Breast epithelium (tissue), 4 donors: ENCODE data around the gene CYP24A1. TPM values are rescaled to one million over a fixed set of nuclear protein-coding genes. Genes with fewer than 3 reads are reported as not detected.

ENCODE experiments used
- DNase-seq, 2 donors: peaks; one replicate each; pipeline ENCODE4 v3.0.0-alpha.2; 2019; ENCODE audit warnings: low spot score in 2 of 2
- H3K27ac ChIP-seq, 2 donors: fragments of 200-600 bp; sonication (generic) in 1 of 2; one replicate each; pipeline ENCODE4 v1.5.1; 2016 to 2019; ENCODE audit warnings: mild to moderate bottlenecking in 1 of 2
- H3K27me3 ChIP-seq, 2 donors: fragments of 200-600 bp; sonication (generic) in 1 of 2; one replicate each; pipeline versions ENCODE4 v1.5.1 to v1.6.0; 2017 to 2019; ENCODE audit warnings: control low read depth in 1 of 2, mild to moderate bottlenecking in 1 of 2
- H3K36me3 ChIP-seq: fragments of 200-600 bp; one replicate; pipeline ENCODE4 v1.5.1; 2019
- H3K4me1 ChIP-seq, 2 donors: fragments of 200-600 bp; sonication (generic); one replicate each; pipeline ENCODE4 v1.5.1; 2016 to 2019; ENCODE audit warnings: control low read depth in 1 of 2
- H3K4me3 ChIP-seq, 3 donors: fragments of 200-600 bp; sonication (generic); 1 replicate in 2 of 3; 2 replicates in 1 of 3; pipeline ENCODE4 v1.5.1; 2016 to 2019; ENCODE audit warnings: mild to moderate bottlenecking in 3 of 3, moderate library complexity in 2 of 3
- H3K9me3 ChIP-seq, 2 donors: fragments of 200-600 bp; sonication (generic) in 1 of 2; one replicate each; pipeline ENCODE4 v1.5.1; 2016 to 2019; ENCODE audit warnings: control low read depth in 1 of 2
- CTCF ChIP-seq, 3 donors: fragments of 450-650 bp; IDR thresholded peaks; one replicate each; pipeline ENCODE4 v1.5.1; 2016 to 2017; ENCODE audit warnings: antibody characterized with exemption in 3 of 3, mild to moderate bottlenecking in 3 of 3, moderate library complexity in 3 of 3
- POLR2A ChIP-seq: fragments of 450-650 bp; IDR thresholded peaks from one replicate; pipeline ENCODE4 v1.6.1; 2016; ENCODE audit warnings: antibody characterized with exemption, mild to moderate bottlenecking, moderate library complexity
- POLR2AphosphoS5 ChIP-seq, 3 donors: sonication (generic); formaldehyde crosslinking; IDR thresholded peaks; one replicate each; pipeline ENCODE4 v1.6.1; 2017; ENCODE audit warnings: antibody characterized with exemption in 3 of 3
- intact Hi-C: fragments of 100-400 bp; cut with DNase I; formaldehyde crosslinking; loops from one replicate; pipeline ENCODE4 v1.15.1; 2023; ENCODE audit warnings: low total_unique reads
- total RNA-seq, 3 donors: library from RNA; depleted of rRNA; stranded (reverse); fragments of >200 nt; gene quantifications; one replicate each; pipeline ENCODE4 v1.1.0, GENCODE V29; 2016

The CYP24A1 gene
- total RNA-seq, 3 donors from 2014 or later: 2.0 to 6.4 TPM; not detected in 1

GRCh38 chr20:54152227-54153040 is 21.4 kb downstream of the CYP24A1 start:
- TF ChIP-seq POLR2A (no peak), CTCF (IDR thresholded peaks at IDR 0.05) (no peak), POLR2AphosphoS5 (IDR thresholded peaks at IDR 0.05) (no peak)
- Histone ChIP-seq H3K4me1 (no peaks in the 10 kb centered on the region), H3K36me3 (no peaks in the 10 kb centered on the region), H3K9me3 (no peaks in the 10 kb centered on the region), H3K27me3 (no peaks in the 10 kb centered on the region), H3K27ac (peak overlapping the region; percentile 55 to 60), H3K4me3 (peak overlapping the region in 2 of 3 donors; percentile 1 to 53)
- peak in 1 of 2 donors; percentile 19 for DNase-seq
- intact Hi-C loops: no loop called here

GRCh38 chr20:54151511-54152226 is 22.1 kb downstream of the CYP24A1 start:
- intact Hi-C loops: no loop called here

GRCh38 chr20:54151075-54151439 is 22.7 kb downstream of the CYP24A1 start:
- Histone ChIP-seq H3K4me1 (no peaks in the 10 kb centered on the region), H3K27me3 (no peaks in the 10 kb centered on the region), H3K9me3 (no peaks in the 10 kb centered on the region), H3K4me3 (no peak overlapping the region), H3K27ac (no peak overlapping the region), H3K36me3 (no peaks in the 10 kb centered on the region)
- no peak for TF ChIP-seq POLR2AphosphoS5 (IDR thresholded peaks at IDR 0.05)
- no peak for TF ChIP-seq POLR2A
- no peak for TF ChIP-seq CTCF (IDR thresholded peaks at IDR 0.05)
- intact Hi-C loops: no loop called here
- no peak for DNase-seq

More at GRCh38 chr20:54151511-54152226, 22.1 kb downstream of the CYP24A1 start:
- no peaks in the 10 kb centered on the region for H3K27me3 ChIP-seq
- H3K4me3 ChIP-seq: no peak overlapping the region
- H3K36me3 ChIP-seq: no peaks in the 10 kb centered on the region
- H3K27ac ChIP-seq: peak overlapping the region; percentile 55 to 60
- no peak for DNase-seq
- TF ChIP-seq POLR2AphosphoS5 (IDR thresholded peaks at IDR 0.05) (no peak), POLR2A (no peak), CTCF (IDR thresholded peaks at IDR 0.05) (no peak)
- H3K9me3 ChIP-seq: no peaks in the 10 kb centered on the region
- no peaks in the 10 kb centered on the region for H3K4me1 ChIP-seq

- DNase-seq: no peak
- no peaks in the 10 kb centered on the region for H3K4me1 ChIP-seq
- intact Hi-C loops: loop anchor here (5.0 kb wide), 1 partner anchor 748 kb away; no protein-coding TSS in a partner anchor
Observed at GRCh38 chr20:54149765-54150264, 24.0 kb downstream of the CYP24A1 start.

More at GRCh38 chr20:54149765-54150264, 24.0 kb downstream of the CYP24A1 start:
- no peak for TF ChIP-seq CTCF (IDR thresholded peaks at IDR 0.05)
- no peak for TF ChIP-seq POLR2AphosphoS5 (IDR thresholded peaks at IDR 0.05)
- TF ChIP-seq POLR2A: no peak
- H3K4me3 ChIP-seq: no peak overlapping the region
- no peaks in the 10 kb centered on the region for H3K27me3 ChIP-seq
- H3K9me3 ChIP-seq: no peaks in the 10 kb centered on the region
- no peaks in the 10 kb centered on the region for H3K36me3 ChIP-seq
- H3K27ac ChIP-seq: no peak overlapping the region
